T-cell (primary cell): ENCODE results near the gene DLK2. TPM values are rescaled to one million over a fixed set of nuclear protein-coding genes. Genes with fewer than 3 reads are reported as not detected.
"Not testable (repeated sequence)": the region's sequence is repeated elsewhere in the genome, so short reads cannot be mapped to it uniquely, and the experiment has no call there.

Experiments
- ATAC-seq, 4 experiments: fragments of 200-7000 bp in 3 of 4; fragments of 150-1000 bp in 1 of 4; cut with Tn5 transposase; replicated peaks in 1 of 4; 1 replicate in 3 of 4; 2 replicates in 1 of 4; pipeline ENCODE4 v1.10.0; 2021; ENCODE audit warnings: moderate library complexity in 3 of 4, mild to moderate bottlenecking in 2 of 4, moderate number of reproducible peaks in 1 of 4
- CTCF ChIA-PET, 2 donors: fragments of 300-600 bp; sonication (Branson Sonifier 250); formaldehyde crosslinking; loops; one replicate each; lab custom pipeline; 2022; ENCODE audit warnings: antibody characterized with exemption in 2 of 2; lab: Charles Lee
- POLR2A ChIA-PET, 2 donors: fragments of 300-600 bp; sonication (Branson Sonifier 250); formaldehyde crosslinking; loops; one replicate each; lab custom pipeline; 2022; ENCODE audit warnings: antibody characterized with exemption in 2 of 2; lab: Charles Lee
- DNase-seq, 35 experiments: peaks; one replicate each; pipeline versions ENCODE4 v3.0.0 to v3.0.0-alpha.2; 2013 to 2023
- H3K27ac ChIP-seq: one replicate; pipeline ENCODE4 v1.5.1; 2013; ENCODE audit warnings: low read length
- H3K27me3 ChIP-seq, 2 experiments: replicated peaks in 1 of 2; 1 replicate in 1 of 2; 2 replicates in 1 of 2; pipeline versions ENCODE4 v1.6.1 to v1.7.0; 2013; ENCODE audit warnings: low read length in 1 of 2, mixed read lengths in 1 of 2; ENCODE audit not compliant: control insufficient read depth in 2 of 2, insufficient read depth in 2 of 2; ENCODE audit errors: extremely low read depth in 1 of 2
- H3K36me3 ChIP-seq, 2 donors: 1 replicate in 1 of 2; 2 replicates in 1 of 2; pipeline versions ENCODE4 v1.6.1 to v1.7.0; 2013; ENCODE audit warnings: low read length in 1 of 2; ENCODE audit not compliant: control insufficient read depth in 2 of 2, insufficient read depth in 1 of 2; ENCODE audit errors: extremely low read depth in 1 of 2
- H3K4me1 ChIP-seq, 2 experiments: 1 replicate in 1 of 2; 2 replicates in 1 of 2; pipeline versions ENCODE4 v1.6.1 to v1.7.0; 2013; ENCODE audit warnings: low read length in 2 of 2, mixed read lengths in 1 of 2; ENCODE audit not compliant: insufficient read depth in 2 of 2, control insufficient read depth in 1 of 2; ENCODE audit errors: extremely low read depth in 1 of 2
- H3K4me3 ChIP-seq, 2 donors: 1 replicate in 1 of 2; 2 replicates in 1 of 2; pipeline versions ENCODE4 v1.5.1 to v1.7.0; 2013; ENCODE audit warnings: mild to moderate bottlenecking in 2 of 2, low read length in 1 of 2, moderate library complexity in 1 of 2; ENCODE audit not compliant: control insufficient read depth in 1 of 2; ENCODE audit errors: extremely low read depth in 1 of 2
- H3K9me3 ChIP-seq: 2 replicates; pipeline ENCODE4 v1.7.0; 2013
- H3K27ac Mint-ChIP-seq, 2 donors: one replicate each; pipeline ENCODE4 v1.8.0; 2020 to 2021; ENCODE audit warnings: mild to moderate bottlenecking in 2 of 2, mixed read lengths in 2 of 2
- H3K27me3 Mint-ChIP-seq, 2 donors: one replicate each; pipeline ENCODE4 v1.8.0; 2021 to 2022; ENCODE audit warnings: mixed read lengths in 2 of 2
- H3K36me3 Mint-ChIP-seq: one replicate; pipeline ENCODE4 v1.8.0; 2021; ENCODE audit warnings: mixed read lengths
- H3K4me1 Mint-ChIP-seq, 3 donors: one replicate each; pipeline ENCODE4 v1.8.0; 2020 to 2022; ENCODE audit warnings: mixed read lengths in 3 of 3, mild to moderate bottlenecking in 1 of 3
- H3K4me3 Mint-ChIP-seq, 3 donors: one replicate each; pipeline ENCODE4 v1.8.0; 2020 to 2022; ENCODE audit warnings: mild to moderate bottlenecking in 3 of 3, mixed read lengths in 3 of 3, moderate library complexity in 3 of 3
- H3K9me3 Mint-ChIP-seq, 3 donors: one replicate each; pipeline ENCODE4 v1.8.0; 2020 to 2022; ENCODE audit warnings: mixed read lengths in 3 of 3
- WGBS: methylation state at CpG from one replicate; pipeline ENCODE4 v1.1.5; 2013; ENCODE audit warnings: missing lambda C conversion rate; ENCODE audit not compliant: insufficient coverage; 5-methylcytosine and 5-hydroxymethylcytosine counted together
- total RNA-seq, 35 experiments: library from RNA in 6 of 35; stranded (reverse) in 6 of 35; fragments of 120-200 nt in 1 of 35; gene quantifications; one replicate each; pipeline versions ENCODE4 v1.2.1 to v1.2.4 and lab custom pipeline; 2013 to 2026

Gene DLK2
- total RNA-seq, 5 donors from 2014 or later (not counting 1 experiment from before 2014, with no cell fraction given) = 0.47 to 2.1 (median 1.4) TPM

GRCh38 chr6:43426928-43427405 is 28.4 kb downstream of the DLK2 start:
- Histone ChIP-seq H3K9me3 (no peaks in the 10 kb centered on the region), H3K4me3 (peak overlapping the region; percentile 81 to 92), H3K27ac (peak overlapping the region; percentile 90), H3K27me3 (no peaks in the 10 kb centered on the region), H3K36me3 (peaks cover 0 to 7% of the 10 kb centered on the region in 2 donors), H3K4me1 (peaks cover 9 to 31% of the 10 kb centered on the region in 2 experiments)
- no peak for DNase-seq
- ChIA-PET POLR2A (interaction anchor here (0.6 to 0.8 kb wide), 3 partner anchors 14 to 89 kb away, joined by 3 to 8 read pairs (median 7); partner anchors contain the start of gene YIPF3 (in 1 of the 2)), CTCF (interaction anchor here in 1 of 2 donors (0.6 to 1.5 kb wide), 8 partner anchors 14 to 655 kb away, joined by 3 to 10 read pairs (median 5); partner anchors contain the start of gene ZNF318)
- H3K9me3 Mint-ChIP-seq = no peaks in the 10 kb centered on the region
- H3K4me3 Mint-ChIP-seq = peak overlapping the region; percentile 92 to 94 (median 92)
- WGBS = 53% methylated on average over 22 of the region's 23 CpGs
- H3K4me1 Mint-ChIP-seq = peaks cover 24 to 34% (median 29%) of the 10 kb centered on the region in 3 donors
- peak overlapping the region; percentile 94 for H3K27ac Mint-ChIP-seq
- no peaks in the 10 kb centered on the region for H3K27me3 Mint-ChIP-seq
- no peak for ATAC-seq
- H3K36me3 Mint-ChIP-seq = peaks cover 3% of the 10 kb centered on the region

- H3K27ac Mint-ChIP-seq, H3K27me3 ChIP-seq, H3K9me3 Mint-ChIP-seq, H3K27ac ChIP-seq, H3K4me3 ChIP-seq, CTCF ChIA-PET, ATAC-seq, H3K36me3 Mint-ChIP-seq, H3K4me3 Mint-ChIP-seq, H3K9me3 ChIP-seq, DNase-seq, H3K27me3 Mint-ChIP-seq, H3K36me3 ChIP-seq: not testable (repeated sequence)
- POLR2A ChIA-PET = interaction anchor here in 1 of 2 donors (0.6 kb wide), 1 partner anchor 9 kb away, joined by 10 read pairs; no protein-coding TSS in a partner anchor
- WGBS = 100% methylated on average over 1 of the region's 33 CpGs
- H3K4me1 ChIP-seq = peaks cover 9 to 29% of the 10 kb centered on the region in 2 experiments
- H3K4me1 Mint-ChIP-seq = peaks cover 19 to 23% (median 20%) of the 10 kb centered on the region in 3 donors
Observed at GRCh38 chr6:43425083-43425482, 30.3 kb downstream of the DLK2 start.

- H3K27me3 ChIP-seq = no peaks in the 10 kb centered on the region
- DNase-seq = no peak
- no CpG with 5 or more reads among the region's 3 CpGs for WGBS
- H3K27ac ChIP-seq = no peak overlapping the region
- no peak for ATAC-seq
- H3K4me3 ChIP-seq = no peak overlapping the region
- H3K9me3 ChIP-seq = no peaks in the 10 kb centered on the region
- Mint-ChIP-seq H3K9me3 (no peaks in the 10 kb centered on the region), H3K4me3 (no peak overlapping the region), H3K27me3 (peaks cover 0 to 2% of the 10 kb centered on the region in 2 donors), H3K4me1 (peaks cover 0 to 4% (median under 1%) of the 10 kb centered on the region in 3 donors), H3K36me3 (no peaks in the 10 kb centered on the region), H3K27ac (no peak overlapping the region)
- H3K36me3 ChIP-seq = no peaks in the 10 kb centered on the region
- peaks cover 0 to 2% of the 10 kb centered on the region in 2 experiments for H3K4me1 ChIP-seq
- ChIA-PET CTCF (interaction anchor here in 1 of 2 donors (0.6 to 1.2 kb wide), 4 partner anchors 17 to 1703 kb away, joined by 3 to 5 read pairs (median 4); no protein-coding TSS in a partner anchor), POLR2A (interaction anchor here (0.6 to 0.7 kb wide), 3 partner anchors 52 to 66 kb away, joined by 3 to 10 read pairs (median 8); no protein-coding TSS in a partner anchor)
Observed at GRCh38 chr6:43421831-43422230, 33.5 kb downstream of the DLK2 start.

- Mint-ChIP-seq H3K9me3 (no peaks in the 10 kb centered on the region), H3K36me3 (no peaks in the 10 kb centered on the region), H3K27me3 (peaks cover 0 to 2% of the 10 kb centered on the region in 2 donors), H3K27ac (no peak overlapping the region), H3K4me1 (no peaks in the 10 kb centered on the region), H3K4me3 (no peak overlapping the region)
- ChIA-PET CTCF (no interaction called here), POLR2A (interaction anchor here (0.5 to 0.6 kb wide), 2 partner anchors 296 to 1427 kb away, joined by 3 read pairs; no protein-coding TSS in a partner anchor)
- Histone ChIP-seq H3K4me3 (no peak overlapping the region), H3K27me3 (no peaks in the 10 kb centered on the region), H3K36me3 (no peaks in the 10 kb centered on the region), H3K4me1 (no peaks in the 10 kb centered on the region), H3K27ac (no peak overlapping the region), H3K9me3 (no peaks in the 10 kb centered on the region)
- DNase-seq = no peak
- WGBS = 100% methylated on average over 2 of the region's 5 CpGs
- no peak for ATAC-seq
Observed at GRCh38 chr6:43420012-43420709, 35.2 kb downstream of the DLK2 start.

GRCh38 chr6:43416935-43417334 is 38.4 kb downstream of the DLK2 start:
- Mint-ChIP-seq H3K36me3 (no peaks in the 10 kb centered on the region), H3K9me3 (no peaks in the 10 kb centered on the region), H3K27me3 (peaks cover 2 to 5% of the 10 kb centered on the region in 2 donors), H3K27ac (no peak overlapping the region), H3K4me3 (no peak overlapping the region), H3K4me1 (no peaks in the 10 kb centered on the region)
- no peak overlapping the region for H3K4me3 ChIP-seq
- no peaks in the 10 kb centered on the region for H3K4me1 ChIP-seq
- H3K27ac ChIP-seq = no peak overlapping the region
- DNase-seq = no peak
- H3K27me3 ChIP-seq = no peaks in the 10 kb centered on the region
- POLR2A ChIA-PET = no interaction called here
- no peaks in the 10 kb centered on the region for H3K9me3 ChIP-seq
- no CpG with 5 or more reads among the region's 4 CpGs for WGBS
- no peak for ATAC-seq
- CTCF ChIA-PET = no interaction called here
- H3K36me3 ChIP-seq = no peaks in the 10 kb centered on the region

GRCh38 chr6:43415275-43415674 is 40.1 kb downstream of the DLK2 start:
- H3K27ac Mint-ChIP-seq, DNase-seq, ATAC-seq, H3K36me3 ChIP-seq, H3K4me3 Mint-ChIP-seq, H3K9me3 ChIP-seq, H3K36me3 Mint-ChIP-seq, H3K4me1 ChIP-seq, H3K27ac ChIP-seq, H3K9me3 Mint-ChIP-seq, H3K4me1 Mint-ChIP-seq, H3K27me3 Mint-ChIP-seq, H3K4me3 ChIP-seq, H3K27me3 ChIP-seq, POLR2A ChIA-PET: not testable (repeated sequence)
- WGBS = 100% methylated on average over 1 of the region's 8 CpGs
- CTCF ChIA-PET = interaction anchor here in 1 of 2 donors (0.7 kb wide), 1 partner anchor 79 kb away, joined by 3 read pairs; no protein-coding TSS in a partner anchor
